OCI-LY7 (cell line): ENCODE results near the gene CCNI.

Experiments used
- CTCF ChIP-seq: fragments of 200-600 bp; sonication (generic); conservative IDR thresholded peaks from 2 replicates; pipeline ENCODE4 v1.5.1; 2014; ENCODE audit warnings: mild to moderate bottlenecking, antibody characterized with exemption, low read length, moderate library complexity, mixed read lengths
- EZH2phosphoT487 ChIP-seq: fragments of 200-600 bp; sonication (generic); IDR thresholded peaks from 2 replicates; pipeline ENCODE4 v1.6.1; 2018; ENCODE audit warnings: low read depth, borderline replicate concordance, mild to moderate bottlenecking, mixed run types, antibody characterized with exemption, low read length, moderate library complexity, mixed read lengths

GRCh38 chr4:77089866-77090265 is 14.1 kb upstream of the CCNI start:
- TF ChIP-seq CTCF (no peak), EZH2phosphoT487 (no peak)
